HG03439 (cell line): ENCODE results near the gene ITPK1.
A peak's percentile ranks its signal among the peaks of the same experiment; 100 is the strongest.
"Not testable (repeated sequence)": the region's sequence is repeated elsewhere in the genome, so short reads cannot be mapped to it uniquely, and the experiment has no call there.

Experiments used
- ATAC-seq: cut with Tn5 transposase; IDR thresholded peaks from one replicate; pipeline ENCODE4 v1.9.1; 2021; ENCODE audit warnings: mild to moderate bottlenecking, moderate library complexity; ENCODE audit not compliant: unreplicated experiment

The ITPK1 gene

GRCh38 chr14:93115821-93116675, at the start of gene ITPK1:
TSS of gene ITPK1 (minus strand) at chr14:93115925. CDS start at chr14:93115163, 762 bp downstream.
- ATAC-seq: peak; percentile 58

DNA sequence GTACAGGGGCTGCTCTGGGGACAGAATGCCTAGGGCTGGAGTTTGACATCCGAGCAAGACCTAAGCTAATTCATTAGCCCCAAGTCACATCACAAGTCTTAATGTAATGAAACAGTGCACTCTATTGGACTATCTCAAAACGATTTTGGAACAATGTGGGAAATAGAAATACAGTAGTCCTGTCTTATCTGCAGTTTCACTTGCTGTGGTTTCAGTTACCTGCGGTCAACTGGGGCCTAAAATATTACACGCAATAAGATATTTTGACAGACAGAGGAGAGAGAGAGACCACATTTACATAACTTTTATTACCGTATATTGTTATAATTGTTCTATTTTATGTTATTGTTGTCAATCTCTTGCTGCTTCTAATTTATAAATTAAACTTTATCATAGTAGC, 47.8 kb upstream of the ITPK1 start:
- ATAC-seq: no peak

- ATAC-seq: no peak
Observed at GRCh38 chr14:93161411-93161940, 45.8 kb upstream of the ITPK1 start.

DNA sequence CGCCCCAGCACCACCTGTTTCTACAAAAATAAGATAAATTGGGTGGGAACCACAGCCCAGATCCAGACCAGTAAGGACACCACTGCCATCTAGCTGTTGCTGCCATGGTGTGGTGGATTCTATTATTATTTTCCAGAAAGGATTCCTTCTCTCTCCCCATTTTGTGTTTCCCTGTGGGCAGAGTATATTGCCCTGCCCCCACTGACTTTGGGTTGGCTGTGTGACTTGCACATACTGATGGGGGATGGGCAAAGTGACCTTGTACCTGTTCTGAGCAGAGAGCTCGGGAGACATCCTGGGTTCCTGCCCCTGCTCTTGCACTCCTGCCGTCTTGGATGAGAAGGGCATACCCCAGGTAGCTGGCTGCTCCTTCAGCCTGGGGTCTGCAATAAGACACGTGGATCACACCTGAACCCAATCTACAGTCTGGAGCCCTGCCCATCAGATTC, 44.7 kb upstream of the ITPK1 start:
- ATAC-seq: no peak

DNA sequence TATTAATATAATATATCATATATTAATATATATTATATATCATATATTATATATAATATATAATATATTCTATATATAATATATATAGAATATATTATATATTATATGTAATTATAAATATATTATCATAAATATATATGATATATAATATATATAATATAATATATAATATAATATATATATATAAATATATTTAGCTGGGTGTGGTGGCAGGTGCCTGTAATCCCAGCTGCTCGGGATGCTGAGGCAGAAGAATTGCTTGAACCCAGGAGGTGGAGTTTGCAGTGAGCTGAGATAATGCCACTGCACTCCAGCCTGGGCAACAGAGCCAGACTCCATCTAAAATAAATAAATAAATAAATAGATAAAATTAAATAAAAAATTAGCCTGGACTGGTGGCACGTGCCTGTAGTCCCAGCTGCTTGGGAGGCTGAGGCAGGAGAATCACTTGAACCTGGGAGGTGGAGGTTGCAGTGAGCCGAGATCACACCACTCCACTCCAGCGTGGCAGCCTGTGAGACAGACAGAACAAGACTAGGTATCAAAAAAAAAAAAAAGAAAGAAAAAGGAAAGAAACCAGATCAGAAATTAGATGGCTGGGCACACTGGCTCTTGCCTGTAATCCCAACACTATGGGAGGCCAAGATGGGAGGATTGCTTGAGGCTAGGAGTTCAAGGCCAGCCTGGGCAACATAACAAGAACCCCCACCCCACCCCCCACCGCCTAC, 44.1 kb upstream of the ITPK1 start:
- ATAC-seq: not testable (repeated sequence)

GRCh38 chr14:93158349-93158748, 42.6 kb upstream of the ITPK1 start:
- not testable (repeated sequence) for ATAC-seq

- no peak for ATAC-seq
Observed at GRCh38 chr14:93156693-93157369, 41.1 kb upstream of the ITPK1 start.

GRCh38 chr14:93155667-93156066, 39.9 kb upstream of the ITPK1 start:
- no peak for ATAC-seq

GRCh38 chr14:93153121-93153520, 37.4 kb upstream of the ITPK1 start:
- no peak for ATAC-seq

DNA sequence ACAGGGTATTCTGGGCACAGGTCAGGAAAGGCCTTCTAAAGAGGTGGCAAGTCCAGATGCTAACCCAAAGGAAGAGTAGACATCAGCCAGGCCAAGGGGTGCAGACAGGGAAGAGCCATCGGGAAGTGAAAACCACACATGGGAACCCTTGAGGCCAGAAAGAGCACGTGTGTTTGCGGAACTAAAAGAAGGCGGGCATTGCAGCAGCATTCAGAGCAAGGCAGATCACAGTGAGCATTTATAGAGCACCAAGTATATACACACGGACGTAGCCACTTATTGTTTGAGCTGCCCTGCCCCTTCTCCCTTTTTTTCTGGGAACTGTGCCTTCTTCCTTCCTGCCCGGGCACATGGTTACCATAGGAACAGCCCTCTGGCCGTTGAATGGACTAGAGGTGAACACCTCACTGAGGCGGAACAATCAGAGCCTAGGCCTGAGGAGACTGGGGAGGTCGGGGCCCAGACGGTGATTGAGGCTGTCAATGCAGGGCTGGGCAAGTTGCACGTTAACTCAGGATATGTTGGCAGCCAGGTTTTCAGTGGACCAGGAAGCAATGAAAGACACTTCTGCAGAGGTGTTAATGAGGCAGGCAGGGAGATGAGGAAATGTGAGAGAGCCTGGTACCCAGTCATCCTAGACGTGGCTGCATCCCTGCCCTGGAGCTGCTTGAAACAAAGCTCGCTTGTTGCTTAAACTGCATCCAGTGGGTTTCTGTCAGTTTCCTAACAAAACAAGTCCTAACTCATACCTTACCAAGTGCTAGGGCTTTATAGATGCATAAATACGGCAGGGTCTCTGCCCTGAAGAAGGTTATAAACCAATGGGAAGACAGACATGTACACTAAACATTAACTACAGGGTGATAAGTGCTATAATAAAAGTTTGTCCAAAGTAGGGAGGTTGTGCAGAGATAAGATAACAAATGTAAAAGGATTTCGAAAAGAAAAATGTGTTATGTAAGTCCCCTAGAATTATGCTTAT, 34.8 kb upstream of the ITPK1 start:
- ATAC-seq: no peak

DNA sequence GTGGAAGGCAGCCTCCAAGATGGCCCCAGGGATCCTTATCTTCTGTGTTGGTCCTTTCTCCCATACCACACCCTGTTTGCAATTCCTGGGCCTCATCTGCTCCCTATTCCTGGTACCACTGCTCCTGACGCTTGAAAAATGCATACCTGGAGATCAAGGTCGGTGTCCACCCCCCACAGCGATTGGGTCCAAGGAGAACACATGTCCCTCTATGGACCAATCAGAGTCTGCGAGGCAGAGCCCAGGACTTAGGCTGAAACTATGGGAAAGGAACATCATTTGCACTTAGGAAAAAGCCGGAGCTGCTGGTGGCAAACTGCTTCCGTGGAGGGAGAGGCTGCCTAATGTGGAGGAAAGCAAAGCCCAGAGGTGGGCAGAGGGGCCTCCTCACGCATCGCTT, 33.3 kb upstream of the ITPK1 start:
- no peak for ATAC-seq

DNA sequence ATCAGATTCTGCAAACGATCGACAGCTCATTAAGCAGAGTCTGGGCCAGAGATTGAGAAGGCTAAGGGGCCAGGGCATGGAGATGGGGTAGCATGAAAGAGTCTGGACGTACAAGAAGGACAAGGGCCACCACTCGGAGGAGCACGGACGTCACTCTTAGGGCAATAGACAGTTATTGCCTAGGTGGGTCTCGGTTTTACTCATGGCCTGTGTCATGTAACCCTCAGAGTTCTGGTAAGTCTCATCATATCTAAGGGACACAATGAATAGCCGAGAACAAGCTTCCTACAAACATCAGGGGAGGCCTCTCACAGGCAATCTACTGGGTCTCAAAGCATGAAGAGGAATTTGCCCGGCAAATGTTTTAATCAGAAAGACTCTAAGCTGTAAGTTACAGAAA, 30.4 kb upstream of the ITPK1 start:
- peak; percentile 66 for ATAC-seq

- ATAC-seq: no peak
Observed at GRCh38 chr14:93142854-93143652, 27.3 kb upstream of the ITPK1 start.

- ATAC-seq: no peak
Observed at GRCh38 chr14:93137864-93138263, 22.1 kb upstream of the ITPK1 start.

GRCh38 chr14:93136508-93136907, 20.8 kb upstream of the ITPK1 start:
- not testable (repeated sequence) for ATAC-seq

- ATAC-seq: no peak
Observed at GRCh38 chr14:93136009-93136408, 20.3 kb upstream of the ITPK1 start.

GRCh38 chr14:93135399-93135798, 19.7 kb upstream of the ITPK1 start:
- no peak for ATAC-seq

GRCh38 chr14:93133464-93133863, 17.7 kb upstream of the ITPK1 start:
- no peak for ATAC-seq

- ATAC-seq: no peak
Observed at GRCh38 chr14:93132472-93133065, 16.8 kb upstream of the ITPK1 start.
